B cell (primary cell): ENCODE measurements around the gene RCE1. TPM values are rescaled to one million over a fixed set of nuclear protein-coding genes. Genes with fewer than 3 reads are reported as not detected.

Experiments used
- ATAC-seq: fragments of 200-7000 bp; cut with Tn5 transposase; one replicate; pipeline ENCODE4 v1.10.0; 2021; ENCODE audit warnings: low read depth, mild to moderate bottlenecking, moderate number of reproducible peaks, moderate library complexity
- CTCF ChIA-PET: fragments of 350-600 bp; sonication (Branson Sonifier 250); formaldehyde crosslinking; loops from one replicate; lab custom pipeline; 2021; ENCODE audit warnings: antibody characterized with exemption, inconsistent platforms; lab: Charles Lee
- POLR2A ChIA-PET: fragments of 350-600 bp; sonication (Branson Sonifier 250); formaldehyde crosslinking; loops from one replicate; lab custom pipeline; 2021; ENCODE audit warnings: antibody characterized with exemption; lab: Charles Lee
- DNase-seq: peaks from one replicate; pipeline ENCODE4 v3.0.0; 2013
- H2AFZ ChIP-seq: 2 replicates; pipeline ENCODE4 v1.6.1; 2012; ENCODE audit warnings: mild to moderate bottlenecking, low read depth, low read length; ENCODE audit not compliant: insufficient read depth, poor library complexity, severe bottlenecking
- H3K27ac ChIP-seq, 2 donors: 1 replicate in 1 of 2; 2 replicates in 1 of 2; pipeline ENCODE4 v1.5.1; 2012 to 2013; ENCODE audit warnings: low read length in 2 of 2, mild to moderate bottlenecking in 2 of 2, moderate library complexity in 1 of 2
- H3K27me3 ChIP-seq, 4 experiments: fragments of 200-600 bp in 1 of 4; sonication (generic) in 1 of 4; replicated peaks in 1 of 4; 1 replicate in 2 of 4; 2 replicates in 2 of 4; pipeline versions ENCODE4 v1.6.1 to v1.7.0; 2013 to 2016; ENCODE audit warnings: low read length in 3 of 4, mild to moderate bottlenecking in 2 of 4, mixed read lengths in 1 of 4, moderate library complexity in 1 of 4; ENCODE audit not compliant: insufficient read depth in 4 of 4, control insufficient read depth in 3 of 4; ENCODE audit errors: control extremely low read depth in 1 of 4
- H3K36me3 ChIP-seq, 2 experiments: replicated peaks in 1 of 2; 1 replicate in 1 of 2; 2 replicates in 1 of 2; pipeline versions ENCODE4 v1.6.1 to v1.7.1; 2013; ENCODE audit warnings: low read length in 1 of 2; ENCODE audit not compliant: insufficient read depth in 2 of 2, control insufficient read depth in 1 of 2; ENCODE audit errors: control extremely low read depth in 1 of 2, extremely low read depth in 1 of 2
- H3K4me1 ChIP-seq, 2 donors: fragments of 200-600 bp in 1 of 2; sonication (generic) in 1 of 2; 1 replicate in 1 of 2; 2 replicates in 1 of 2; pipeline versions ENCODE4 v1.5.1 to v1.6.1; 2013 to 2017; ENCODE audit warnings: low read length in 2 of 2; ENCODE audit not compliant: control insufficient read depth in 2 of 2, insufficient read depth in 2 of 2
- H3K4me2 ChIP-seq: replicated peaks from 2 replicates; pipeline ENCODE3; 2012; ENCODE audit warnings: mild to moderate bottlenecking, low read depth, low read length; ENCODE audit not compliant: poor library complexity, severe bottlenecking
- H3K4me3 ChIP-seq, 5 experiments: fragments of 200-600 bp in 1 of 5; sonication (generic) in 1 of 5; 1 replicate in 3 of 5; 2 replicates in 2 of 5; pipeline versions ENCODE4 v1.5.1 to v1.7.0; 2011 to 2016; ENCODE audit warnings: low read length in 4 of 5, mild to moderate bottlenecking in 4 of 5, low read depth in 2 of 5, control low read depth in 1 of 5, moderate library complexity in 1 of 5; ENCODE audit not compliant: insufficient read depth in 1 of 5; ENCODE audit errors: control extremely low read depth in 1 of 5, extremely low read depth in 1 of 5
- H3K79me2 ChIP-seq: fragments of 200-600 bp; sonication (generic); one replicate; pipeline ENCODE4 v1.6.0; 2016; ENCODE audit warnings: low read length; ENCODE audit not compliant: control insufficient read depth, insufficient read depth
- H3K9ac ChIP-seq: fragments of 200-600 bp; sonication (generic); 2 replicates; pipeline ENCODE4 v1.6.1; 2017; ENCODE audit warnings: mild to moderate bottlenecking, low read length, moderate library complexity
- H3K9me3 ChIP-seq, 3 donors: one replicate each; pipeline versions ENCODE4 v1.6.1 to v1.7.1; 2013; ENCODE audit warnings: low read length in 2 of 3; ENCODE audit not compliant: control insufficient read depth in 2 of 3, insufficient read depth in 1 of 3; ENCODE audit errors: control extremely low read depth in 1 of 3
- H4K20me1 ChIP-seq: 2 replicates; pipeline ENCODE4 v1.6.0; 2012; ENCODE audit warnings: mild to moderate bottlenecking, low read length; ENCODE audit not compliant: insufficient read depth, control insufficient read depth, poor library complexity, severe bottlenecking
- H3K27ac Mint-ChIP-seq: one replicate; pipeline ENCODE4 v1.8.0; 2021; ENCODE audit warnings: mixed read lengths
- H3K27me3 Mint-ChIP-seq: one replicate; pipeline ENCODE4 v1.8.0; 2021; ENCODE audit warnings: mixed read lengths
- H3K4me1 Mint-ChIP-seq: one replicate; pipeline ENCODE4 v1.8.0; 2021; ENCODE audit warnings: mixed read lengths
- H3K4me3 Mint-ChIP-seq: one replicate; pipeline ENCODE4 v1.8.0; 2021; ENCODE audit warnings: mixed read lengths
- H3K9me3 Mint-ChIP-seq: one replicate; pipeline ENCODE4 v1.8.0; 2022; ENCODE audit warnings: mixed read lengths; ENCODE audit not compliant: insufficient read depth
- CTCF ChIP-seq: fragments of 200-600 bp; IDR thresholded peaks from one replicate; pipeline ENCODE4 v1.8.0; 2022; ENCODE audit warnings: antibody characterized with exemption, mild to moderate bottlenecking
- EZH2 ChIP-seq: IDR thresholded peaks from 2 replicates; pipeline ENCODE4 v1.6.1; 2012; ENCODE audit warnings: borderline replicate concordance, low read depth, mild to moderate bottlenecking, moderate library complexity, low read length; ENCODE audit not compliant: insufficient read depth, poor library complexity, severe bottlenecking
- WGBS: methylation state at CpG from one replicate; pipeline ENCODE4 v1.1.5; 2013; ENCODE audit warnings: missing lambda C conversion rate; ENCODE audit not compliant: insufficient coverage; 5-methylcytosine and 5-hydroxymethylcytosine counted together
- intact Hi-C: fragments of 100-400 bp; cut with micrococcal nuclease; formaldehyde crosslinking; loops from one replicate; pipeline ENCODE4 v1.10.0; 2022
- polyA plus RNA-seq: library from polyadenylated mRNA; depleted of rRNA; stranded (reverse); fragments of >200 nt; gene quantifications from 2 replicates; pipeline ENCODE4 v1.2.3, GENCODE V29; 2012
- total RNA-seq, 2 donors: library from RNA; stranded (reverse); fragments of 120-200 nt in 1 of 2; gene quantifications; 1 replicate in 1 of 2; 2 replicates in 1 of 2; pipeline versions ENCODE4 v1.2.3 to v1.2.4, GENCODE V29; 2013 to 2022

The RCE1 gene
- total and polyA plus RNA-seq, 2 donors (not counting 1 experiment from before 2014, with no cell fraction given): 31.6 to 59.7 TPM

DNA sequence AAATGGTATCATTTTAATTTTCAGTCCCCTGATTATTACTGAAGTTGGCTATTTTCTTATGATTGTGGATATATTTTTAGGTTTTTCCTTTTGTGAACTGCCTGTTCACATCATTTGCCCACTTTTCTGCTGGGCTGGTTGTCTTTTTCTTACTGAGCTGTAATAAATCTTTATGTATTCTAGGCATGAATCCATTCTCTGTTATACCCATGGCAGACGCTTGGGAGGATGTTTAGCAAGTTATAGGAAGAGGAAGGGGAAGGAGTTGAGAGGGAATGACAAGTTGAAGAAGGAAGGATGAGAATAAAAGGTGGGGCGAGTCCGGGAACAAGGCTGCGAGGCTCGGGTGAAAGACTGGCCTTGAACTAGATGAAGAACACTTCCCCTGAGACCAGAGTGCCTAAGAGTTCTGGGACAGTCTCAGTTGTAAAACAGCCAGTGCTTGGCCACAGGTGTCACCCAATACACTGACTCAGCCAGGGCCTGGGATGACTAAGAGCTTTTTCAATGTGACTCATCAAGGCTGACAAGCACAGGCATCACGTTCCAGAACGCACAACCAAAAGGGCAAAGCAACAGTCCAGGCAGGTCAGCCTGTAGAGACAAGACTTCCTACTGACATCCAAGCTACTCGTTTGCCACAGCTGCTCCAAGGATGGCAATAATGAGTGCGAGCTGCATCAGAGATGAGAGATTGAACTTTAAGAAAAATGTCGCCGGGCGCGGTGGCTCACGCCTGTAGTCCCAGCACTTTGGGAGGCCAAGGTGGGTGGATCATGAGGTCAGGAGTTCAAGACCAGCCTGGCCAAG is 48.8 kb downstream of the RCE1 start:
- Mint-ChIP-seq H3K4me3 (no peak overlapping the region), H3K27me3 (peaks cover 35% of the 10 kb centered on the region), H3K9me3 (no peaks in the 10 kb centered on the region), H3K4me1 (no peaks in the 10 kb centered on the region), H3K27ac (no peak overlapping the region)
- ATAC-seq (no peak), DNase-seq (no peak)
- H3K27me3 ChIP-seq: peaks cover 0 to 8% (median 4%) of the 10 kb centered on the region in 4 experiments
- no peaks in the 10 kb centered on the region for H3K79me2 ChIP-seq
- no peak for TF ChIP-seq EZH2
- TF ChIP-seq CTCF: no peak
- H3K9ac ChIP-seq: no peak overlapping the region
- intact Hi-C loops: no loop called here
- H3K4me1 ChIP-seq: no peaks in the 10 kb centered on the region
- no peak overlapping the region for H3K27ac ChIP-seq
- H4K20me1 ChIP-seq: no peaks in the 10 kb centered on the region
- 44% methylated on average over 6 of the region's 14 CpGs for WGBS
- no peaks in the 10 kb centered on the region for H3K36me3 ChIP-seq
- CTCF ChIA-PET: no interaction called here
- H2AFZ ChIP-seq: no peak overlapping the region
- POLR2A ChIA-PET: interaction anchor here (0.7 kb wide), 1 partner anchor 453 kb away, joined by 3 read pairs; no protein-coding TSS in a partner anchor
- H3K4me3 ChIP-seq: no peak overlapping the region
- H3K9me3 ChIP-seq: no peaks in the 10 kb centered on the region
- H3K4me2 ChIP-seq: no peak overlapping the region

GRCh38 chr11:66892911-66893310 is 49.7 kb downstream of the RCE1 start:
- Histone ChIP-seq H2AFZ (no peak overlapping the region), H3K4me3 (no peak overlapping the region), H3K4me1 (no peaks in the 10 kb centered on the region), H3K9ac (no peak overlapping the region), H3K27me3 (peaks cover 0 to 8% (median 4%) of the 10 kb centered on the region in 4 experiments), H3K79me2 (no peaks in the 10 kb centered on the region), H3K9me3 (no peaks in the 10 kb centered on the region), H3K36me3 (no peaks in the 10 kb centered on the region), H3K27ac (no peak overlapping the region), H4K20me1 (no peaks in the 10 kb centered on the region), H3K4me2 (no peak overlapping the region)
- Mint-ChIP-seq H3K4me3 (no peak overlapping the region), H3K4me1 (no peaks in the 10 kb centered on the region), H3K27ac (no peak overlapping the region), H3K9me3 (no peaks in the 10 kb centered on the region), H3K27me3 (peaks cover 35% of the 10 kb centered on the region)
- TF ChIP-seq EZH2 (no peak), CTCF (no peak)
- WGBS: 80% methylated on average over 6 of the region's 6 CpGs
- ChIA-PET CTCF (no interaction called here), POLR2A (interaction anchor here (0.7 kb wide), 1 partner anchor 452 kb away, joined by 3 read pairs; no protein-coding TSS in a partner anchor)
- no peak for ATAC-seq
- no peak for DNase-seq
- intact Hi-C loops: no loop called here
